Fibroblast of pulmonary artery (primary cell): ENCODE data around the gene FUNDC1.

Experiments
- DNase-seq: peaks from one replicate; pipeline ENCODE4 v3.0.0-alpha.2; 2010; ENCODE audit warnings: low read depth
- H3K4me3 ChIP-seq: replicated peaks from 2 replicates; pipeline ENCODE4 v1.5.1; 2011; ENCODE audit warnings: low read depth, mild to moderate bottlenecking, control low read depth, low read length, moderate library complexity
- CTCF ChIP-seq: IDR thresholded peaks from 2 replicates; pipeline ENCODE4 v1.5.1; 2011; ENCODE audit warnings: mild to moderate bottlenecking, control low read depth, low read length, inconsistent platforms; ENCODE audit errors: missing control alignments

FUNDC1 gene

GRCh38 chrX:44482575-44482974 lies 60.1 kb downstream of the FUNDC1 start:
- no peak for DNase-seq
- TF ChIP-seq CTCF, result no peak

GRCh38 chrX:44480591-44480990 lies 62.1 kb downstream of the FUNDC1 start:
- DNase-seq, result no peak
- H3K4me3 ChIP-seq, result no peak overlapping the region
- TF ChIP-seq CTCF, result no peak

More at GRCh38 chrX:44482575-44482974, 60.1 kb downstream of the FUNDC1 start:
- no peak overlapping the region for H3K4me3 ChIP-seq

GRCh38 chrX:44474410-44474809 lies 68.2 kb downstream of the FUNDC1 start:
- no peak for TF ChIP-seq CTCF
- H3K4me3 ChIP-seq, result no peak overlapping the region

More at GRCh38 chrX:44474410-44474809, 68.2 kb downstream of the FUNDC1 start:
- peak; percentile 11 for DNase-seq
